Fibroblast of skin of scalp (primary cell): Measurements from ENCODE around the gene BPIFA2.
"Not testable (repeated sequence)": the region's sequence is repeated elsewhere in the genome, so short reads cannot be mapped to it uniquely, and the experiment has no call there.

Experiments used
- DNase-seq: peaks from one replicate; pipeline ENCODE4 v3.0.0-alpha.2; 2013

Gene BPIFA2

DNA sequence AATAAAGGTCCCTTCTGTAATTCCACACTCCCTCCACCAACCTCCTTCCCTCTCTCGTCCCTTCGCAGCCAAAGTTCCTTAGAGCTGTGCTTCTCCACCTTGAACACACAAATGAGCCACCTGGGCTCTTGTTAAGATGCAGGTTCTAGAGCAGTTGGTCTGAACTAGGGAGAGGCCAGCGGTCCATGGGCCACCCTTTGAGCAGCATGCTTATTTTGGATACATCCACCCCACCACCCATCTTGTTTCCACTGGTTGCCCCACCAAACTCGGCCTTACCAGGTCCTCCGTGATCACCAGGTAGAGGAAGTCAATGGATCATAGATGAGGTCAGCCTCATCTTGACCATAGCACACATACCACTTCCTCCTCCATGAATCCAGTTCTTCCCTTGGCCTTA is 7.3 kb upstream of the BPIFA2 start:
- DNase-seq: no peak

DNA sequence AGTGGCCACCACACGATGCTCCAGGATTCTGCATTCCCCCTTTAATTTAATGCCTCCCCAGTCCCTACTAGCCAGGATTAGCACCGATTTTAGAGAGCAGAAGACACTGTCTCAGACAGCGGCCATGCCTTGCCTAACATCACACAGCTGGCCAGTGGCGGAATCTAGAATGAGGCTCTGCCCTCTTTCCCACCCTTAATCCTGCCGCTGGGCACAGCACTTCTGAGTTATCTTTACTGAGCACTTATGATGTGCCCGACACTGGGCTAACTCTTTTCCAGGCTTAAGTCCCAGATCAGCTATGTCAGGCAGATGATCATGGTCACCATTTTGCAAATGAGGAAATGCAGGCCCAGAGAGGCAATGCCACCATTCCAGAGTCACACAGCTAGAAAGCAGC is 5.6 kb upstream of the BPIFA2 start:
- no peak for DNase-seq

DNA sequence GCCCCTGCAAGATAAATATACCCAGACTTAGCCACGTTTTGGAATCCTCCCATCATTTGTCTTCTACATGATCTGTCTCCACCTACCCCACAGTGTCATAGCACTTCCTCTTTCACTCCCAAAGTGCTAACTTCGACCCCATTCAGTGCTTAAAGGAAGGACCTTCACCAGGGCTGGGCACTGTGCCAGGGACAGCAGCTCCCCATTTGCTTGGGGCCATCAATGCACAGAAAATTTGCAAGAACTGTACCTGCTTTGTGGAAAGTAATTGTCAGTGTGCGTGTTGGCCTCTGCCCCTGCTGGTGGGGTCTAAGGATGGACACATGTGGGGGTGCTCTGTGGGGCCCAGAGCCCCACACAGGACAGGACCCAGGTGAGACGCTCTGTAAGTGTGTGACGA is 5.2 kb upstream of the BPIFA2 start:
- no peak for DNase-seq

DNA sequence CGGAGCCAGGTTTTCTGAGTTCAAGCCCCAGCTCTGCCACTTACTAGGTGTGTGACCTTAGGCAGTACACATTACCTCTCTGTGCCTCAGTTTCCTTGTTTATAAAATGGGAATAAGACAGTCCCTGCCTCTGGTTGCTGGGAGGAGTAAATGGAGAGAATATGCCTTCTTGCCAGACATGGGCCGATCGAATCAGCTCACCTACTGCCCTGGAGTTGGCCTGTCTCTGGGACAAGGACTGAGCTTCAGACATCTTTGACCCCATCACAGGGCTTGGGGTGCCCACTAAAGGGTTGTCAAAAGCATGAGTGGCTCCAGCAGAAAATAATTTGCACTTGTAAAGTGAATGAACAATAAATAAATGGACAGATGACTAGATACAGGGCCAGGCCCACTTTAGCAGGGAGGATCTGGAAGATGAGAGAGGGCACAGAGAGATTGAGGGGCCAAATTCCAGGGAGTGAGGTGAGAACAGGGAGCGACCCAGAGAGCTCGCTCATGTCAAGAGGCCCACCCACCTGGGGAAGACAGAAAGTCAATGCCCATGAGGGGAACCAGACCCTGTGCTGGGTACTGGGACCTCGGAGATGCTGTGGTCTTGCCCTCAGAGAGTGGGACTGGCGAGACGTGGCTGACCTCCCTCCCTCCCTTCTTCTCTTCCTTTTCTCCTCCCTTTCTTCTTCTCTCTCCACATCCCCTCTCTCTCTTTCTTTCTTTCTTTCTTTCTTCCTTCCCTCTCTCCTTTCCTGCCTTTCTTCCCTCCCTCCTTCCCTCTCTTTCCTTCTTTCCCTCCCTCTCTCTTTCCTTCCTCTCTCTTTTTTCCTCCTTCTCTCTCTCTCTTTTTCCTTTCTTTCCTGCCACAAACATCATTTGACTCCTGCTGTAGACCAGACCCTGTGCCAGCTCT is 3.9 kb upstream of the BPIFA2 start:
- DNase-seq: no peak

DNA sequence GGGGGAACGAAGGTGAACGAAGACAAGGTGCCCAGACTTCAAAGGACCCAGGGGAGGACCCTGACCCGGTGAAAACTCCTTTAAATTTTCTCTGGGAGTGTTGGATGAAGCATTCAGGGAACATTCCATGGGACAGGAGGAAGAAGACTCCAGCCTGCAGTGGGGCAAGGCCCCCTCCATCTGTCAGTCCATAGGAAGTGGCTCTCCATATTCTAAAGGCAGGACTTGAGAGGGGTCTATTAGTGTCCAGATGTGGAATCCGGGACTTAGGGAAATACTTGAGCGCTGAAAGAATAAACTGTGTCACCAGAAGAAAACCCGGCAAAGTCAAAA is 3.2 kb upstream of the BPIFA2 start:
- no peak for DNase-seq

DNA sequence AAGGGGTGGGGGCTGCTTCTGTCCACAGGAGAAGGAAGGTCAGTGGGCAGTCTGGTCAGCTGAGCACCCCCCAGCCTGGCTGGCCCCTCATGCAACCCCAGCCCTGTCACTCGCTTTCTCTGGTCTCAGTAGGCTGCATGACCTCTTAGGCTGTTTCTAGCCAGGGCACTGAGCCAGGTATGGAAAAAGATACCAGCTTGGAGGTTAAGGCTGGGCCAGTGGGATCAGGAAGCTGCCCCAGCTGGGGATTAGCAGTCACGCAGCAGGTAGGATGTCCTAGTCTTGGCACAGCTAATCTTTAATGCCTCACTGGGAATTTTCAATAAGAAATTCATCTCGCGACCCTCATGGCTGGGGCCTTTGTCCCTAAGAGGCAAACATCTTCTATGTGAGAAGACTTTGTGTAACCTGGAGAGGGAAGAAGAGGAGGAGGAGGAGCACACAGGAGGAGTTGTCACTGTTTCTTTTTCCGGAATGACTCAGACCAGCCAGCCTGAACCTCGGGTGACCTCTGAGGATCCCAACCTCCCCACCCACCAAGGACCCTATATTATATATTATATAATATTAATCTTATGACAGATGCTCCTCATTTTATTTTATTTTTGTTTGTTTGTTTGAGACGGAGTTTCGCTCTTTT is 2.4 kb upstream of the BPIFA2 start:
- no peak for DNase-seq

DNA sequence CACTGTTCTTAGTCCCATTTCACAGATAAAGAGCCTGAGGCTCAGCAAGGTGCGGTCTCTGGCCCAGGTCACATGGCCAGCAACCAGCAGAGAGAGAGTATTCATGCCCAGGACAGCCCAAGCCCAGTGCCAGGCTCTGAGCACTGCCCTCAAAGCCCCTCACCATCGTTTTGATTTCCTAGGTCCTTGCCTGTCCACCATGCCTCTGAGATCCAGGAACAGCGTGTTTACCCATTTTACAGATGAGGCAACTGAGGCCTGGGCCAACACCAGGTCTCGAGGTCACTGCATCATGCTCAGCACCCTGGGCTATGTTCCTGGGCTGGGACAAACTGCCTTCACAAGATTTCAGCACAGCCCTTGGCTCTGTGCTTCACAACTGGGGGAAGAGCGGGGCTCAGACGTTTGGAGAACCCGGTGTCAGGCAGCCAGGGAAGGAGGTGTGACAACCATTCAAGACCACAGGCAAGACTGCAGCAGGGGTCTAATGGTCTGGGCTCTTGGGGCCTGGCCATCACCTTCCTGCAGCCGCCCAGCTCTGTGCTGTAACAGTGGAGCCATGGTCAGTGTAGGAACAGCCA is 1.3 kb upstream of the BPIFA2 start:
- DNase-seq: no peak

DNA sequence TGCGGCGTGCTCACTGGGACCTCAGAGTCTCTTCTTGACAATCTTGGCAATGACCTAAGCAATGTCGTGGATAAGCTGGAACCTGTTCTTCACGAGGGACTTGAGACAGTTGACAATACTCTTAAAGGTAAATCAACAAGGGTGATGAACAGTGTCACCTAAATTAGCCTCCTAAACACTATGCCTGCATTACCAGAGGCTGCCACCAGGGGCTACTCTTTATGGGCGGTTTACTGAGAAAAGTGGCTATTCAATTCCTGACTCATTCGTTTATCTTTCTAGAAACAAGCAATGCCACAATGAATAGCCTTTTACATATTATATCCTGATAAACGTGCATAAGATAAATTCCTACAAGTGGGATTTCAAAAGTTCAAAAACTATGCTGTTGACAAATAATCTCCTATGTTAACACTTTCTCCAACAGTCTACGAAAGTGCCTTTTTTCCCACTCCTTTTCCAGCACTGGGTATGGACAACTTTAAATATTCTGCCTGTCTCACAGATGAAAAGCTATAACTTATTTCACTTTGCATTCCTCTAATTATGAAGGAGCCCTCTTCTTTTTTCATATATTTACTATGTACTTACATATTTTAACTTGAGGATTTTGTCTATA is 1.3 kb downstream of the BPIFA2 start:
- DNase-seq: no peak

DNA sequence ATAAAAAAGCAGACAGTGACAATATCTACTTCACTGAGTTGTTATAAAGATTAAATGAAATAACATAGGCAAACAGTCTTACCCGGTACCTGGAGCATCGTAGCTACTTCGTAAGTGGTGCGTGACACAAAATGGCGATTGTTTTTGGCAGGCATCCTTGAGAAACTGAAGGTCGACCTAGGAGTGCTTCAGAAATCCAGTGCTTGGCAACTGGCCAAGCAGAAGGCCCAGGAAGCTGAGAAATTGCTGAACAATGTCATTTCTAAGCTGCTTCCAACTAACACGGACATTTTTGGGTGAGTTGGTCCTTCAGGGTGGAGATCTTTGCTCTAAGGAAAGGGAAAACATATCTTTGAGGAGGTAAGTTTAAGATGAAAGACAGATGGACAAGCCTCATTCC is 4.8 kb downstream of the BPIFA2 start:
- DNase-seq: no peak

DNA sequence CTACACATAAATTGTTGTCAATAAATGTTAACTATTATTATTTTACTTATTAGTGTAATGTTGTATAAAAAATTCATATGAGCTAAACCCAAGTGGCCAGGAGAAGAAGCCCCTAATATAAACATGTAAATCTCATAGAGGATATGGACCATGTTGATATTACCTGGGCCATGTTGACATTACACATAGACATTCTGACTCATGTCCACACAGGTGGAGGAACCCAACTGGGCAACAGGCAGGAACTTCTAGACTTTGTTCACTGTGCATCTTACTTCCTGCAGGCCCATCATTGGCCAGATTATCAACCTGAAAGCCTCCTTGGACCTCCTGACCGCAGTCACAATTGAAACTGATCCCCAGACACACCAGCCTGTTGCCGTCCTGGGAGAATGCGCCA is 7.2 kb downstream of the BPIFA2 start:
- no peak for DNase-seq

DNA sequence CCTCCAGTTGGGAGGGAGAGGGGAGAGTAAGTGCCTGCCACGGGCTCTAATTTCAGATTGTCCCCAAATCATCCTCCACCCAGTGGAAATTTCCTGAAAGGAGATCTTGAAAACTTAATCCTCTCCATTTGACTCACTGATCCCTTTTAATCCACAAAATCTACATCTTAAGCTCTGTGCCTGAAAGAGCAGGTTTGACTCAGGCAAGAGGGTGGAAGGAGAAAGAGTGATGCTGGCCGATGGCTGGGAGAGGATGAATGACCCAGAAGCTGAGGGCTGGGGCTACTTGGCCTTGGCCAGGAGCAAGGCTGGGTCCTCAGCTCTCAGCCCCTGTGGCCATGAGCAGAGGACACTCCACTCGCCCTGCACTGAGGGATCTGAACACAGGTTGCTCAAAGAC is 8.1 kb downstream of the BPIFA2 start:
- no peak for DNase-seq

DNA sequence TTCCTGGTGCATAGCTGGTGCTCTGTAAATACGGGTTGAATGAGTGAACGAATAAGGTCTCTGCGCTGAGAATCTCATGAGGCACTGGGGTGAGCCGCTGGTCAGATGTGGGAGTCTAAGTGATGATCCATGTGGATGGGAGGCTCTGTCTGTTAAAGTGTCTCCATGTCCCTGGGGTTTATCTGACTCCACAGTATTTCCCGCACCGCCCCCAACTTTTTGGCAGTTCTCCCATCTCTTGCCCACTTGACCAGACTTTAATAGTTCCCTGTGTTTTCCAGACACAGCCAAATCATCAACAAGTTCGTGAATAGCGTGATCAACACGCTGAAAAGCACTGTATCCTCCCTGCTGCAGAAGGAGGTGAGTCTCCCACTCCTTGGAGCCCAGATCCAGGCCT is 9.9 kb downstream of the BPIFA2 start:
- DNase-seq: no peak

DNA sequence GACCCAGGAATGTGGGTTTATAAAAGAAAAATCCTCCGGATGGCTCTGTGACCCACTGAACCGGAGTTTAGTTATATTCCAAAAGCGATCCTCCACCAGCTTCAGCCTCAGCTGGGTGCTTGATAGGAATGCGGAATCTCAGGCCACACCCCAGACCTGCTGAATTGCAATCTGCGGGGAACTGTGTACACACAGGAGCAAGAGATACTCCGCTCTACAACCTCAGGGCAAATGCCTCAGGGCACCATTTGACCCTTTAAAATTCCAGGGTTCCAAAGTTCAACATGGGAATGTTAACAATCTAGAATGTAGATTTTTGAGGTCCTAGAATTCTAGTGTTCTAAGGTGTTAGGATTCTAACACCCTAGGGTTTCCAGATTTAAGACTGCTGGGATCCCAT is 10.8 kb downstream of the BPIFA2 start:
- no peak for DNase-seq

DNA sequence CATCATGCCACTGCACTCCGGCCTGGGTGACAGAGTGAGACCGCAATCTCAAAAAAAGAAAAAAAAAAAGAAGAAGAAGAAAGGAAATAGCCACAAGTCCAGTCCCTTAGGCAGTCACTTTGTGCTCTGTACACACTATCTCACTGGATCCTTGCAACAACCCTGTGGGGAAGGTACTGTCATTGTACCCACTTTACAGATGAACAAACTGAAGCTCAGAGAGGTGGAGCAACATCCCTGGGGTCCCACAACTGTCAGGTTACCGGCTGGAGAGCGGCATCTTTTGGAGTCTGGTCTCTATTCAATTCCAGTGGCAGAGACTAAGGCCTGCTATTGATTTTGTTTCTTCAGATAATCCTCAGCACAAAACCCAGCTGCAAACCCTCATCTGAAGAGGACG is 12.2 kb downstream of the BPIFA2 start:
- no peak for DNase-seq

DNA sequence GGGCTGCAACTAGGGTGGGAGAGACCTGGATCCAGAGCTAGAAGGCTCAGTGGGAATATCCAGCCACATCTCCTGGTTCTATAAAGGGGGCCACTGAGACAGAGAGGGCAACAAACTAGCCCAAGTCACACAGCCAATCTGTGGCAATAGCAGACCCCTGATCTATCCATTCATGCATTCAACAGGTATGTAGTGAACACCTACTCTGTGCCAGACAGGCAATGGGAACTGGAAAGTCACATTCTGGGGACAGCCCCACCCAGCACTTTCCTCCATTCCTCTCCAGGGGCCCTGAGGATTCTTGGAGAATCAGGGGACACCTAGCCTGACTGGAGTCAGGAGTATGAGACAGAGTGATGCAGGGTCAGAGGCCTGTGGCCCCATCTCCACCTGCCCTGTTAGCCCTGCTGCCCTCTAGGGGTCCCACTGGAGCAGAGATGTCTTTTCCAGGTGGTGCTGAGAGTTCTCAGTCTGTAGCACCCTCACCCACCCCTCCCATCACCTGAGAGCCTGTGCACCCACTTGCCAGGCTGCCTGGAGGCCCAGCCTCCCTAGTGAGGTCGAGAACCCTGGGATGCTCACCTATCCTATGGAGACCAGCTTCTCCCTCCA is 13.6 kb downstream of the BPIFA2 start:
- no peak for DNase-seq

DNA sequence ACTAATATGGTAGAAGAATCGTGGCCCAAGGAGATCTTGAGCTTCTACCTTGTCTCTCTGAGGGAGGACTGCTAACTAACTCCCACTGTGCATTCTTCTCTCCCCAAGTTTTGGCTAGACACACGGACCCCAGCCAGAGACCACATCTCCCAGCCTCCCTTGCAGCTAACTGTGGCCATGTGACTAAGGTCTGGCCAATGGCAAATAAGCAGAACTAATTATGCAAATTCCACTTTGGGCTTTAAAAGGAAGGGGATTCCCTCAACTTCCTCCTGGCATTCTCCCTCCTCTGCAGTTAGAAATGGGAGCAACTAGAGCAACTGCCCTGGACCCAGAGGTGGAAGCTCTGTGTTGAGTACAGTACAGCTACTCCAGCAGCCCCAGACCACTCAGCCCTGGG is 15.4 kb downstream of the BPIFA2 start:
- no peak for DNase-seq

DNA sequence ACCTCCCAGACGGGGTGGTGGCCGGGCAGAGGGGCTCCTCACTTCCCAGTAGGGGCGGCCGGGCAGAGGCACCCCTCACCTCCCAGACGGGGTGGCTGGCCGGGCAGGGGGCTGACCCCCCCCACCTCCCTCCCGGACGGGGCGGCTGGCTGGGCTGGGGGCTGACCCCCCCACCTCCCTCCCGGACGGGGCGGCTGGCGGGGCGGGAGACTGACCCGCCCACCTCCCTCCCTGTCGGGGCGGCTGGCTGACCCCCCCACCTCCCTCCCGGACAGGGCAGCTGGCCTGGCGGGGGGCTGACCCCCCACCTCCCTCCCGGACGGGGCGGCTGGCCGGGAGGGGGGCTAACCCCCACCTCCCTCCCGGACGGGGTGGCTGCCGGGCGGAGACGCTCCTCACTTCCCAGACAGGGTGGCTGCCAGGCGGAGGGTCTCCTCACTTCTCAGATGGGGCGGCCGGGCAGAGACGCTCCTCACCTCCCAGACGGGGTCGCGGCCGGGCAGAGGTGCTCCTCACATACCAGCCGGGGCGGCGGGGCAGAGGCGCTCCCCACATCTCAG is 17.2 kb downstream of the BPIFA2 start:
- not testable (repeated sequence) for DNase-seq

DNA sequence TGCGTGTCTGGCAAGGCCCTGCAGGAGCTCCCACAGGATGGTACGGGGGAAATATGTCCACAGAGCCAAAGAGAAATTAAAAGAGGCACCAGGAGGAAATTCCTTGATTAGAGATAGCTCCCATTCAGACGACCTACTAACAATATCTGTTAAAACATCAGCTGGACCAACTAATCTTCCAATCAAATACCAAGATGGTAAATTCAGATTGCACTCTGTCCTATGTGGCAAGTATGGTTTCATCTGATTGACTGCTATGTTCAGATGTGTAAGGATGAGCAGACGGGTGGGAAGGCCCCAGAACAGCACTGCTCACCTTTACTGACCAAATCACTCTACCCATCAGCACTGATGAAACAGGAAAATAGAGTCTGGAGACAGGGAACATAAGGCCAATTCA is 19.5 kb downstream of the BPIFA2 start:
- no peak for DNase-seq

DNA sequence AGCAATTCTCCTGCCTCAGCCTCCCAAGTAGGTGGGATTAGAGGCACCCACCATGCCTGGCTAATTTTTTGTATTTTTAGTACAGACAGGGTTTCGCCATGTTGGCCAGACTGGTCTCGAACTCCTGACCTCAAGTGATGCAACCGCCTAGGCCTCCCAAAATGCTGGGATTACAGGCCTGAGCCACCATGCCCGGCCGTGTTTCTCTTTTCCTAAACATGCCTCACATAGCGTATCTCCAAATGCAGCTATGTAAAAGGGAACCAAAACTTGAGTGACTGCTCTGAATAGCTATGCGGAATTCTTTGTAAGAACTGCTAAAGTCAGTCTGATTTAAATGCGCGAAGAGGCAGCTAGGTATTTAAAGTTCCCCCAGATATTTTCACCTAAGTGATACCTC is 20.5 kb downstream of the BPIFA2 start:
- no peak for DNase-seq

DNA sequence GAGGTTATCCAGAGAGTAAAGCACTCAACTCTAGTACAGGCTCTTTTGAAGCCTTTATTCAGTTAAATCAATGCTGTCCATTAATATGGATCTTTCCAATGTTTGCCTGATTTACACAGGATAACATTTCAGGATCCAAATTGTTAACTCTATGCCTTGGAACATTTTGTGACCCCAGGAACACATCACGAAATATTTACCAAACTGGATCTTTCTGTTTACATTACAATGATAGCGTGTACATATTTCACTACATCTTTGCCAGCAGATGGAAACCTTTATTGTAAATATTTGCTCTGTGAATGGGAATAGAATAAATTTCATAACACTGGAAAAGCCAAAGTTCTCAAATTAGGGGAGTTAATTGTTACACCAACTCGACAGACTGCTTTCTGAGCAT is 23.5 kb downstream of the BPIFA2 start:
- DNase-seq: no peak

DNA sequence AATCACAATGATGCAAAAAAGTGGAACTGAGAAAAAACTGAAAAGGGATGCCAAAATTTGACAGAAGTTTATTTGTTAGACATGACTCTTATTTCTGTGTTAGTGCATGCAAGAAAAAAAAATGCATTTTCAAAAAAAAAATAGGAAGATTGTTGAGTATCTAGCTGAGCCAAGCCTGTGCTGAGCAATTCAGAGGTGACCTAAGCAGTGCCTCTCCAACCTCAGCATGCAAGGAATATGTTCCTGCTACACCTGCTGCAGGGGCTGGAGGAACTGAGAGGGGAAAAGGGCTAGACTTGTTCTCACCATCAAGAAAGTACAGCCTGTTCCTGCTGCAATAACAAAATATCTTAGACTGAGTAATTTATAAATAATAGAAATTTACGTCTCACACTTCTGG is 24.0 kb downstream of the BPIFA2 start:
- no peak for DNase-seq

DNA sequence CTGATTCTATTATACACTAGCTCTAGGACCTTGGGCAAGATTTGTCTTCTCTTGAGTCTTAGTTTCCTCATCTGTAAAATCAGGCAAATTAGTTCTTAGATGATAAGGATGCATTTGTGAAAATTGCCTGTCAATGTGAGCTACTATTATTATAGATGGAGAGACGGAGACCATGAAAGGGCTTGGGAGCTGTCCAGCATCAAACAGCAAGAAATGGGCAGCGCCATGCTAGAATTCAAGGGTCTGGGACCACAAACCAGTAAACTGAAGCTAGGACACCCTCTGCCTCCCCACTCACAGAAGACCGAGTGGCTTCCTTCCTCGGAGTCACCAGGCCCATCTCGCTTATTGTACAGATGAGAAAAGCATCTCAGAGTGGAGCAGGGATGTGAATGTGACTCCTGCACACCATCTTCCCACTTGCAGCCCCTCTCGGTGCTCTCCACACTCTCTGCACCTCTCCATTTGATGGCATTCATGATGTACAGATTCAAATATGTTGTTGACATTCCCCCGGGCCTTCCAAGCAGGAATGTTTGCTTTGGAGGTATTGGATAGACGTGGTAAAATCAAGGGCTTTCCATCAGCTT is 25.0 kb downstream of the BPIFA2 start:
- no peak for DNase-seq

DNA sequence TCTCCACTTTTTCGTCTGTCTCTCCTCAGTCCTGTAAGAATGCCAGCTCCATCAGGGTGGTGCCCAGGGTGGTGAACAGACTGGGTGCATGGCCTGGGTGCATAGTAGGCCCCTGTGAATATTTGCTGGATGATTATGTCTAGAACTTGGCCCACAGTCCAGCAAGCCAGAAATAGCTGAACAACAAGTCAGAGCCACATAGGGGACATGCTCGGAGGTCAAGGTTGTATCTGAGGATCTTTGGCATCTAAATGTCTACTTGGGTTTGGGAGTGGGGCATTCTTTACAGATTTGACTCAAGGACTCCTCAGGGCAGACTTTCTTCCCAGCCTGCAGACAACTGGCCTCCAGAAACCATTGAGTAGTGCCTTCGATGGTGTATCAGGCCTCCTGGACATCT is 31.1 kb downstream of the BPIFA2 start:
- DNase-seq: no peak
